H9 (cell line): Measurements from ENCODE around the gene PITPNB. TPM values are rescaled to one million over a fixed set of nuclear protein-coding genes. Genes with fewer than 3 reads are reported as not detected.

Experiments used
- DNase-seq: peaks from one replicate; pipeline ENCODE4 v3.0.0-alpha.2; 2017
- H2AFZ ChIP-seq: one replicate; pipeline ENCODE4 v1.6.1; 2013; ENCODE audit warnings: mild to moderate bottlenecking, low read length, control low read depth, moderate library complexity
- H2AK5ac ChIP-seq: 2 replicates; pipeline ENCODE4 v1.6.1; 2013; ENCODE audit warnings: low read length, control low read depth, mixed read lengths; ENCODE audit not compliant: insufficient read length
- H2BK120ac ChIP-seq: one replicate; pipeline ENCODE4 v1.6.1; 2013; ENCODE audit warnings: low read depth, mild to moderate bottlenecking, low read length, control low read depth, inconsistent platforms; ENCODE audit not compliant: poor library complexity, severe bottlenecking
- H2BK12ac ChIP-seq: 2 replicates; pipeline ENCODE4 v1.6.1; 2013; ENCODE audit warnings: low read length, control low read depth, mixed read lengths, low read depth; ENCODE audit not compliant: insufficient read length
- H2BK15ac ChIP-seq: 2 replicates; pipeline ENCODE4 v1.6.1; 2013; ENCODE audit warnings: low read depth, low read length, control low read depth
- H2BK20ac ChIP-seq: one replicate; pipeline ENCODE4 v1.6.1; 2013; ENCODE audit warnings: low read depth, mild to moderate bottlenecking, low read length, control low read depth, inconsistent platforms; ENCODE audit not compliant: poor library complexity, severe bottlenecking
- H2BK5ac ChIP-seq: 2 replicates; pipeline ENCODE4 v1.6.1; 2013; ENCODE audit warnings: low read length, control low read depth, mixed read lengths; ENCODE audit not compliant: insufficient read length
- H3K14ac ChIP-seq: 2 replicates; pipeline ENCODE4 v1.6.1; 2013; ENCODE audit warnings: low read length, control low read depth; ENCODE audit not compliant: insufficient read depth
- H3K18ac ChIP-seq: 2 replicates; pipeline ENCODE4 v1.6.1; 2013; ENCODE audit warnings: low read depth, mild to moderate bottlenecking, mixed read lengths, low read length, control low read depth; ENCODE audit not compliant: insufficient read length
- H3K23ac ChIP-seq: 2 replicates; pipeline ENCODE4 v1.6.1; 2013; ENCODE audit warnings: low read length, control low read depth, mixed read lengths, low read depth; ENCODE audit not compliant: insufficient read length
- H3K23me2 ChIP-seq: 2 replicates; pipeline ENCODE4 v1.6.1; 2013; ENCODE audit warnings: low read depth, mild to moderate bottlenecking, mixed read lengths, low read length, control low read depth; ENCODE audit not compliant: insufficient read length, poor library complexity, severe bottlenecking
- H3K27ac ChIP-seq: 2 replicates; pipeline ENCODE4 v1.5.1; 2013; ENCODE audit warnings: low read length, control low read depth, mixed read lengths, low read depth; ENCODE audit not compliant: insufficient read length
- H3K27me3 ChIP-seq: 2 replicates; pipeline ENCODE4 v1.6.1; 2013; ENCODE audit warnings: low read length, control low read depth, inconsistent platforms; ENCODE audit not compliant: insufficient read depth
- H3K4ac ChIP-seq: 2 replicates; pipeline ENCODE4 v1.6.1; 2013; ENCODE audit warnings: low read depth, mild to moderate bottlenecking, control low read depth, inconsistent platforms, low read length, moderate library complexity
- H3K4me1 ChIP-seq: 2 replicates; pipeline ENCODE4 v1.6.1; 2013; ENCODE audit warnings: low read length, control low read depth, inconsistent platforms; ENCODE audit not compliant: insufficient read depth
- H3K4me2 ChIP-seq: 2 replicates; pipeline ENCODE4 v1.6.1; 2013; ENCODE audit warnings: low read length, control low read depth, mixed read lengths; ENCODE audit not compliant: insufficient read length, insufficient read depth
- H3K56ac ChIP-seq: 2 replicates; pipeline ENCODE4 v1.6.1; 2013; ENCODE audit warnings: low read depth, mild to moderate bottlenecking, mixed read lengths, low read length, control low read depth; ENCODE audit not compliant: insufficient read length
- H3K79me1 ChIP-seq: 2 replicates; pipeline ENCODE4 v1.6.1; 2013; ENCODE audit warnings: low read depth, mild to moderate bottlenecking, moderate library complexity, low read length, control low read depth, inconsistent platforms; ENCODE audit not compliant: insufficient read depth, poor library complexity, severe bottlenecking
- H3K79me2 ChIP-seq: 2 replicates; pipeline ENCODE4 v1.6.1; 2013; ENCODE audit warnings: low read length, control low read depth, inconsistent platforms; ENCODE audit not compliant: insufficient read depth
- H3K9ac ChIP-seq: 2 replicates; pipeline ENCODE4 v1.6.1; 2013; ENCODE audit warnings: low read length, control low read depth, mixed read lengths; ENCODE audit not compliant: insufficient read length; ENCODE audit errors: extremely low read depth
- H3K9me3 ChIP-seq: one replicate; pipeline ENCODE4 v1.6.1; 2013; ENCODE audit warnings: low read depth, low read length, inconsistent platforms; ENCODE audit not compliant: control insufficient read depth
- H3T11ph ChIP-seq: one replicate; pipeline ENCODE4 v1.6.1; 2013; ENCODE audit warnings: mild to moderate bottlenecking, low read length, control low read depth, inconsistent platforms
- H4K20me1 ChIP-seq: one replicate; pipeline ENCODE4 v1.6.1; 2013; ENCODE audit not compliant: control insufficient read depth, insufficient read length, insufficient read depth
- H4K5ac ChIP-seq: 2 replicates; pipeline ENCODE4 v1.6.1; 2013; ENCODE audit warnings: low read depth, mild to moderate bottlenecking, mixed read lengths, low read length, control low read depth; ENCODE audit not compliant: insufficient read length
- H4K8ac ChIP-seq: replicated peaks from 2 replicates; pipeline ENCODE4 v1.6.1; 2013; ENCODE audit warnings: low read length, control low read depth, mixed read lengths, low read depth; ENCODE audit not compliant: insufficient read length
- H4K91ac ChIP-seq: 2 replicates; pipeline ENCODE4 v1.6.1; 2013; ENCODE audit warnings: low read depth, mild to moderate bottlenecking, moderate library complexity, mixed read lengths, low read length, control low read depth; ENCODE audit not compliant: insufficient read length
- H3K27ac Mint-ChIP-seq, 3 experiments: 2 replicates in 2 of 3; 3 replicates in 1 of 3; pipeline ENCODE4 v1.8.0; 2020 to 2021; ENCODE audit warnings: mixed read lengths in 3 of 3, mild to moderate bottlenecking in 1 of 3, moderate library complexity in 1 of 3
- H3K27me3 Mint-ChIP-seq: 2 replicates; pipeline ENCODE4 v1.8.0; 2021; ENCODE audit warnings: low read depth, mild to moderate bottlenecking, moderate library complexity, mixed read lengths
- H3K36me3 Mint-ChIP-seq, 3 experiments: 2 replicates in 2 of 3; 3 replicates in 1 of 3; pipeline ENCODE4 v1.8.0; 2020 to 2021; ENCODE audit warnings: low read depth in 3 of 3, mixed read lengths in 3 of 3; ENCODE audit not compliant: insufficient read depth in 1 of 3
- H3K4me1 Mint-ChIP-seq, 2 experiments: 2 replicates each; pipeline ENCODE4 v1.8.0; 2020; ENCODE audit warnings: mixed read lengths in 2 of 2
- H3K4me3 Mint-ChIP-seq, 2 experiments: 2 replicates in 1 of 2; 3 replicates in 1 of 2; pipeline ENCODE4 v1.8.0; 2020 to 2021; ENCODE audit warnings: mild to moderate bottlenecking in 2 of 2, mixed read lengths in 2 of 2, moderate library complexity in 1 of 2
- H3K9me3 Mint-ChIP-seq, 2 experiments: 2 replicates in 1 of 2; 3 replicates in 1 of 2; pipeline ENCODE4 v1.8.0; 2020; ENCODE audit warnings: mild to moderate bottlenecking in 2 of 2, mixed read lengths in 2 of 2, moderate library complexity in 1 of 2
- CTCF ChIP-seq: fragments of 200-600 bp; sonication (generic); conservative IDR thresholded peaks from 3 replicates; pipeline ENCODE4 v1.8.0; 2021; ENCODE audit warnings: antibody characterized with exemption, mild to moderate bottlenecking
- WGBS: extraction: QIAGEN DNeasy Blood & Tissue Kit; methylation state at CpG from one replicate; pipeline ENCODE4 v1.1.7; 2013; ENCODE audit warnings: missing lambda C conversion rate, low lambda C conversion rate, mixed read lengths; ENCODE audit not compliant: insufficient read length; ENCODE audit errors: extremely low coverage; 5-methylcytosine and 5-hydroxymethylcytosine counted together
- total RNA-seq: library from RNA; stranded (reverse); gene quantifications from 2 replicates; pipeline ENCODE4 v1.2.1, GENCODE V29; 2021

PITPNB gene
- total RNA-seq, 1 experiment from 2014 or later: 106 TPM

GRCh38 chr22:27892811-27893210, 26.2 kb downstream of the PITPNB start:
- H3T11ph ChIP-seq: no peak overlapping the region
- no peaks in the 10 kb centered on the region for H3K4me1 ChIP-seq
- TF ChIP-seq CTCF: no peak
- no peak overlapping the region for H3K18ac ChIP-seq
- H4K5ac ChIP-seq: no peak overlapping the region
- no peak overlapping the region for H2BK5ac ChIP-seq
- H4K20me1 ChIP-seq: no peaks in the 10 kb centered on the region
- no peak overlapping the region for H2BK15ac ChIP-seq
- no peak overlapping the region for H2BK12ac ChIP-seq
- H3K79me1 ChIP-seq: peaks cover 2% of the 10 kb centered on the region
- H2AFZ ChIP-seq: no peak overlapping the region
- no peak overlapping the region for H3K23ac ChIP-seq
- H3K4me2 ChIP-seq: no peak overlapping the region
- no peak overlapping the region for H4K91ac ChIP-seq
- WGBS: no CpG with 5 or more reads among the region's 5 CpGs
- no peak overlapping the region for H3K4ac ChIP-seq
- H3K14ac ChIP-seq: no peak overlapping the region
- H2BK20ac ChIP-seq: no peak overlapping the region
- no peaks in the 10 kb centered on the region for H3K79me2 ChIP-seq
- no peak overlapping the region for H4K8ac ChIP-seq
- Mint-ChIP-seq H3K4me3 (no peak overlapping the region), H3K4me1 (peaks cover 3 to 10% of the 10 kb centered on the region in 2 experiments), H3K27me3 (no peaks in the 10 kb centered on the region), H3K27ac (no peak overlapping the region), H3K36me3 (peaks cover 28 to 79% (median 65%) of the 10 kb centered on the region in 3 experiments; a peak in 6 of 7 replicates), H3K9me3 (no peaks in the 10 kb centered on the region)
- H3K56ac ChIP-seq: no peak overlapping the region
- H3K9ac ChIP-seq: no peak overlapping the region
- no peaks in the 10 kb centered on the region for H3K23me2 ChIP-seq
- no peaks in the 10 kb centered on the region for H3K9me3 ChIP-seq
- H2AK5ac ChIP-seq: no peak overlapping the region
- no peak overlapping the region for H3K27ac ChIP-seq
- no peak overlapping the region for H2BK120ac ChIP-seq
- H3K27me3 ChIP-seq: no peaks in the 10 kb centered on the region
- DNase-seq: no peak
